Gastroesophageal sphincter (tissue), 3 donors: Measurements from ENCODE around the gene PPARA.

Experiments
- CTCF ChIP-seq, 4 experiments: fragments of 200-600 bp in 2 of 4; fragments of 450-650 bp in 2 of 4; sonication (generic) in 1 of 4; IDR thresholded peaks; one replicate each; pipeline ENCODE4 v1.5.1; 2017 to 2019; ENCODE audit warnings: antibody characterized with exemption in 4 of 4, mild to moderate bottlenecking in 2 of 4, moderate library complexity in 2 of 4
- EP300 ChIP-seq: sonication (generic); formaldehyde crosslinking; IDR thresholded peaks from one replicate; pipeline ENCODE4 v1.6.1; 2017; ENCODE audit warnings: antibody characterized with exemption, mild to moderate bottlenecking
- POLR2A ChIP-seq, 2 donors: fragments of 450-650 bp; IDR thresholded peaks; one replicate each; pipeline ENCODE4 v1.6.1; 2017; ENCODE audit warnings: antibody characterized with exemption in 2 of 2, mild to moderate bottlenecking in 2 of 2, moderate library complexity in 1 of 2
- POLR2AphosphoS5 ChIP-seq: sonication (generic); formaldehyde crosslinking; IDR thresholded peaks from one replicate; pipeline ENCODE4 v1.6.1; 2017; ENCODE audit warnings: antibody characterized with exemption

GRCh38 chr22:46113910-46114517 is 36.3 kb upstream of the PPARA start:
- TF ChIP-seq POLR2A (IDR thresholded peaks at IDR 0.05) = no peak
- no peak for TF ChIP-seq CTCF (IDR thresholded peaks at IDR 0.05)
- no peak for TF ChIP-seq POLR2AphosphoS5
- TF ChIP-seq EP300 = no peak
